Heart left ventricle (tissue), 16 donors: Measurements from ENCODE around the gene PEPD. TPM values are rescaled to one million over a fixed set of nuclear protein-coding genes. Genes with fewer than 3 reads are reported as not detected.

Experiments used
- ATAC-seq, 4 donors: fragments of 200-7000 bp; cut with Tn5 transposase; one replicate each; pipeline ENCODE4 v1.9.1; 2020 to 2022; ENCODE audit warnings: moderate library complexity in 4 of 4, mild to moderate bottlenecking in 3 of 4, moderate number of reproducible peaks in 1 of 4
- DNase-seq, 5 donors: peaks; one replicate each; pipeline ENCODE4 v3.0.0-alpha.2; 2020
- H3K27ac ChIP-seq, 12 donors: fragments of 200-600 bp; sonication (generic) in 4 of 12; one replicate each; pipeline versions ENCODE4 v1.5.0 to v1.8.0; 2016 to 2022; ENCODE audit warnings: mild to moderate bottlenecking in 2 of 12
- H3K27me3 ChIP-seq, 9 donors: fragments of 200-600 bp; sonication (generic) in 2 of 9; one replicate each; pipeline versions ENCODE4 v1.5.1 to v1.8.0; 2016 to 2022; ENCODE audit warnings: mild to moderate bottlenecking in 3 of 9
- H3K36me3 ChIP-seq, 9 donors: fragments of 200-600 bp; sonication (generic) in 2 of 9; one replicate each; pipeline versions ENCODE4 v1.5.0 to v1.8.0; 2018 to 2022; ENCODE audit warnings: mild to moderate bottlenecking in 2 of 9
- H3K4me1 ChIP-seq, 12 donors: fragments of 200-600 bp; sonication (generic) in 4 of 12; one replicate each; pipeline versions ENCODE4 v1.5.0 to v1.8.0; 2016 to 2022; ENCODE audit warnings: mild to moderate bottlenecking in 3 of 12
- H3K4me3 ChIP-seq, 12 donors: fragments of 200-600 bp; sonication (generic) in 4 of 12; one replicate each; pipeline versions ENCODE4 v1.5.0 to v1.8.0; 2017 to 2022; ENCODE audit warnings: mild to moderate bottlenecking in 9 of 12, moderate library complexity in 4 of 12
- H3K9me3 ChIP-seq, 12 donors: fragments of 200-600 bp; sonication (generic) in 4 of 12; one replicate each; pipeline versions ENCODE4 v1.5.0 to v1.8.0; 2016 to 2022; ENCODE audit warnings: mild to moderate bottlenecking in 1 of 12
- CTCF ChIP-seq, 12 donors: fragments of 200-600 bp; sonication (generic) in 4 of 12; IDR thresholded peaks; one replicate each; pipeline versions ENCODE4 v1.5.0 to v1.8.0; 2018 to 2022; ENCODE audit warnings: antibody characterized with exemption in 12 of 12, mild to moderate bottlenecking in 5 of 12
- POLR2A ChIP-seq, 2 donors: fragments of 450-650 bp; IDR thresholded peaks; one replicate each; pipeline ENCODE4 v1.6.1; 2017; ENCODE audit warnings: antibody characterized with exemption in 2 of 2, mild to moderate bottlenecking in 2 of 2, moderate library complexity in 2 of 2
- WGBS, 4 donors: extraction: QIAGEN DNeasy Blood & Tissue Kit in 2 of 4; methylation state at CpG; one replicate each; pipeline versions ENCODE4 v1.1.5 to v1.1.7; 2013 to 2018; 5-methylcytosine and 5-hydroxymethylcytosine counted together
- intact Hi-C, 10 donors: fragments of 100-400 bp; cut with DNase I; formaldehyde crosslinking; loops; one replicate each; pipeline versions ENCODE4 v1.11.1 to v1.14.2; 2022
- polyA plus RNA-seq, 2 donors: library from polyadenylated mRNA; stranded (reverse); fragments of 200-250 nt; gene quantifications; one replicate each; pipeline ENCODE4 v1.2.3, GENCODE V29; 2013
- total RNA-seq, 9 donors: library from RNA; depleted of rRNA in 2 of 9; stranded (reverse); fragments of >200 nt in 2 of 9; fragmentation: NEBNext Ultra II Directional in 3 of 9; extraction: Animal tissue kit (Norgen Biotek cat#: 25700) in 3 of 9; gene quantifications; one replicate each; pipeline versions ENCODE4 v1.1.0 to v1.2.4, GENCODE V29; 2016 to 2023
- donor health status: ischemic (EF 13 %, LVEDD 7.1; RV severe dilation, severe dysfunction).
- donor health status: healthy with polysubstance abuse.
- donor health status: DM: no; HTN: yes; CAD: no.
- donor health status: DM: no; HTN: no; CAD: no.
- donor health status: ischemic (EF 25% LVEDD 6.9; RV normal size, moderate dysfunction).
- donor health status: ischemic (EF 25% LVEDD 5.7; RV mildly dilated, moderate dysfunction).
- donor health status: healthy.
- donor health status: DM: yes; HTN: yes; CAD: no.
- donor health status: ischemic (EF 35%, LVEDD 5.7; RV mildly dilated, moderate dysfunction).
- donor health status: nonischemic (EF 11% LVEDD 7.7; RV severe dilation, severe dysfunction).
- donor health status: DM: yes; HTN: yes; CAD: no.
- donor health status: PGD.
- donor health status: ischemic (EF 29% LVEDD 5.4; RV normal size, mild dysfunction).
- donor health status: nonischemic (EF 23%, LVEDD 6.1; RV moderate dilation, normal function).

PEPD gene
- total and polyA plus RNA-seq, 11 donors, result 19.4 to 45.7 (median 29.9) TPM

GRCh38 chr19:33416307-33417215, 105.0 kb downstream of the PEPD start:
- Histone ChIP-seq H3K36me3 (peaks cover 0 to 3% (median 0%) of the 10 kb centered on the region in 9 donors), H3K27me3 (no peaks in the 10 kb centered on the region), H3K9me3 (no peaks in the 10 kb centered on the region), H3K27ac (no peak overlapping the region), H3K4me1 (peaks cover 0 to 9% (median 0%) of the 10 kb centered on the region in 12 donors), H3K4me3 (peak overlapping the region in 2 of 12 donors; percentile 21 to 29)
- no peak for TF ChIP-seq POLR2A (IDR thresholded peaks at IDR 0.05)
- peak; percentile 43 to 69 (median 60) for TF ChIP-seq CTCF (IDR thresholded peaks at IDR 0.05)
- ATAC-seq (peak in 3 of 4 donors; percentile 41 to 59 (median 49)), DNase-seq (peak in 3 of 5 donors; percentile 54 to 72 (median 70))
- intact Hi-C loops, result loop anchor here in 3 of 10 donors (5.0 kb wide), 2 partner anchors 351 to 356 kb away; no protein-coding TSS in a partner anchor
- WGBS, 4 donors, result 38 to 63% (median 48%) methylated on average over 19 to 27 of the region's 27 CpGs

GRCh38 chr19:33414667-33415605, 106.7 kb downstream of the PEPD start:
- H3K4me3 ChIP-seq, result no peak overlapping the region
- DNase-seq (peak in 1 of 5 donors; percentile 38), ATAC-seq (no peak)
- 89 to 95% (median 92%) methylated on average over 31 to 32 of the region's 32 CpGs for WGBS, 4 donors
- intact Hi-C loops, result loop anchor here in 3 of 10 donors (5.0 kb wide), 2 partner anchors 352 to 357 kb away; no protein-coding TSS in a partner anchor
- H3K27ac ChIP-seq, result no peak overlapping the region
- TF ChIP-seq POLR2A (IDR thresholded peaks at IDR 0.05), result no peak
- no peak for TF ChIP-seq CTCF (IDR thresholded peaks at IDR 0.05)
- H3K36me3 ChIP-seq, result peaks cover 0 to 19% (median 0%) of the 10 kb centered on the region in 9 donors
- H3K9me3 ChIP-seq, result no peaks in the 10 kb centered on the region
- H3K4me1 ChIP-seq, result peaks cover 0 to 9% (median 0%) of the 10 kb centered on the region in 12 donors
- no peaks in the 10 kb centered on the region for H3K27me3 ChIP-seq

- TF ChIP-seq CTCF (IDR thresholded peaks at IDR 0.05) (no peak), POLR2A (IDR thresholded peaks at IDR 0.05) (no peak)
- Histone ChIP-seq H3K36me3 (peaks cover 0 to 22% (median 0%) of the 10 kb centered on the region in 9 donors), H3K4me1 (peaks cover 0 to 9% (median 0%) of the 10 kb centered on the region in 12 donors), H3K9me3 (no peaks in the 10 kb centered on the region), H3K4me3 (no peak overlapping the region), H3K27me3 (no peaks in the 10 kb centered on the region), H3K27ac (no peak overlapping the region)
- ATAC-seq (no peak), DNase-seq (peak in 2 of 5 donors; percentile 9 to 51)
- WGBS, 4 donors, result 91 to 94% (median 92%) methylated on average over 15 to 25 of the region's 25 CpGs
- intact Hi-C loops, result no loop called here
Observed at GRCh38 chr19:33413868-33414666, 107.5 kb downstream of the PEPD start.
